SU-DHL-6 (cell line): ENCODE data around the gene RAB38.

Experiments
- H2AFZ ChIP-seq: fragments of 200-600 bp; sonication (generic); 2 replicates; pipeline ENCODE4 v1.6.1; 2014; ENCODE audit warnings: low read depth, mild to moderate bottlenecking, moderate library complexity, mixed read lengths, antibody characterized with exemption, low read length; ENCODE audit not compliant: severe bottlenecking
- H3F3A ChIP-seq: fragments of 200-600 bp; shearing (Covaris generic); 2 replicates; pipeline ENCODE4 v1.6.0; 2016; ENCODE audit warnings: antibody characterized with exemption, mild to moderate bottlenecking; ENCODE audit not compliant: insufficient read depth
- H3K27ac ChIP-seq: fragments of 200-600 bp; sonication (generic); 2 replicates; pipeline ENCODE4 v1.5.1; 2016; ENCODE audit warnings: low read depth, mild to moderate bottlenecking, low read length, moderate library complexity, mixed read lengths
- H3K27me3 ChIP-seq: fragments of 200-600 bp; sonication (generic), shearing (Covaris generic); 2 replicates; pipeline ENCODE4 v1.6.0; 2014; ENCODE audit warnings: mild to moderate bottlenecking, low read length
- H3K36me3 ChIP-seq: fragments of 200-600 bp; sonication (generic); 2 replicates; pipeline ENCODE4 v1.6.1; 2014; ENCODE audit warnings: mild to moderate bottlenecking, low read length, mixed read lengths
- H3K4me2 ChIP-seq: fragments of 300-600, 200-600 bp; shearing (Covaris generic), sonication (generic); 2 replicates; pipeline ENCODE4 v1.6.0; 2014; ENCODE audit warnings: low read length, low read depth, mild to moderate bottlenecking; ENCODE audit not compliant: poor library complexity, severe bottlenecking
- H3K4me3 ChIP-seq: fragments of 200-600 bp; sonication (generic); 2 replicates; pipeline ENCODE4 v1.5.1; 2014; ENCODE audit warnings: antibody characterized with exemption, low read length, mild to moderate bottlenecking, mixed read lengths; ENCODE audit not compliant: insufficient read depth, poor library complexity, severe bottlenecking
- H3K79me2 ChIP-seq: fragments of 200-600 bp; sonication (generic); 2 replicates; pipeline ENCODE4 v1.6.1; 2014; ENCODE audit warnings: mild to moderate bottlenecking, low read length, moderate library complexity; ENCODE audit not compliant: insufficient read depth
- H3K9ac ChIP-seq: fragments of 200-600 bp; sonication (generic); 2 replicates; pipeline ENCODE4 v1.7.0; 2014; ENCODE audit warnings: mild to moderate bottlenecking, low read length
- H3K9me2 ChIP-seq: fragments of 200-600 bp; sonication (generic); replicated peaks from 2 replicates; pipeline ENCODE4 v1.6.1; 2014; ENCODE audit warnings: low read length; ENCODE audit not compliant: insufficient read depth
- H3K9me3 ChIP-seq: fragments of 200-600 bp; sonication (generic); 2 replicates; pipeline ENCODE4 v1.6.1; 2014; ENCODE audit warnings: low read length, mixed read lengths; ENCODE audit not compliant: insufficient read depth
- H4K20me1 ChIP-seq: fragments of 200-600 bp; sonication (generic); 2 replicates; pipeline ENCODE4 v1.6.1; 2014; ENCODE audit warnings: low read depth, mild to moderate bottlenecking, antibody characterized with exemption, low read length, moderate library complexity, mixed read lengths
- EZH2phosphoT487 ChIP-seq: fragments of 200-600 bp; sonication (generic), shearing (Covaris generic); conservative IDR thresholded peaks from 2 replicates; pipeline ENCODE4 v1.6.1; 2018; ENCODE audit warnings: mild to moderate bottlenecking, antibody characterized with exemption, low read length, moderate library complexity, mixed read lengths
- TF ChIP-seq, protein P1 (sequence below): fragments of 200-600 bp; sonication (generic); IDR thresholded peaks from one replicate; pipeline ENCODE4 v1.5.1; 2017; ENCODE audit warnings: antibody characterized with exemption, mild to moderate bottlenecking, low read length, moderate library complexity; ENCODE audit not compliant: insufficient read depth, poor library complexity, severe bottlenecking

The RAB38 gene

GRCh38 chr11:88208745-88209144 lies 33.5 kb upstream of the RAB38 start:
- Histone ChIP-seq H4K20me1 (no peaks in the 10 kb centered on the region), H3K79me2 (no peaks in the 10 kb centered on the region), H3K27ac (no peak overlapping the region), H3K36me3 (no peaks in the 10 kb centered on the region), H3K9me3 (no peaks in the 10 kb centered on the region), H2AFZ (no peak overlapping the region), H3K9ac (no peak overlapping the region), H3K27me3 (no peaks in the 10 kb centered on the region), H3K9me2 (no peaks in the 10 kb centered on the region), H3F3A (no peaks in the 10 kb centered on the region), H3K4me3 (no peak overlapping the region), H3K4me2 (no peak overlapping the region)
- TF ChIP-seq, protein P1, sequence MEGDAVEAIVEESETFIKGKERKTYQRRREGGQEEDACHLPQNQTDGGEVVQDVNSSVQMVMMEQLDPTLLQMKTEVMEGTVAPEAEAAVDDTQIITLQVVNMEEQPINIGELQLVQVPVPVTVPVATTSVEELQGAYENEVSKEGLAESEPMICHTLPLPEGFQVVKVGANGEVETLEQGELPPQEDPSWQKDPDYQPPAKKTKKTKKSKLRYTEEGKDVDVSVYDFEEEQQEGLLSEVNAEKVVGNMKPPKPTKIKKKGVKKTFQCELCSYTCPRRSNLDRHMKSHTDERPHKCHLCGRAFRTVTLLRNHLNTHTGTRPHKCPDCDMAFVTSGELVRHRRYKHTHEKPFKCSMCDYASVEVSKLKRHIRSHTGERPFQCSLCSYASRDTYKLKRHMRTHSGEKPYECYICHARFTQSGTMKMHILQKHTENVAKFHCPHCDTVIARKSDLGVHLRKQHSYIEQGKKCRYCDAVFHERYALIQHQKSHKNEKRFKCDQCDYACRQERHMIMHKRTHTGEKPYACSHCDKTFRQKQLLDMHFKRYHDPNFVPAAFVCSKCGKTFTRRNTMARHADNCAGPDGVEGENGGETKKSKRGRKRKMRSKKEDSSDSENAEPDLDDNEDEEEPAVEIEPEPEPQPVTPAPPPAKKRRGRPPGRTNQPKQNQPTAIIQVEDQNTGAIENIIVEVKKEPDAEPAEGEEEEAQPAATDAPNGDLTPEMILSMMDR = no peak
- no peak for TF ChIP-seq EZH2phosphoT487

DNA sequence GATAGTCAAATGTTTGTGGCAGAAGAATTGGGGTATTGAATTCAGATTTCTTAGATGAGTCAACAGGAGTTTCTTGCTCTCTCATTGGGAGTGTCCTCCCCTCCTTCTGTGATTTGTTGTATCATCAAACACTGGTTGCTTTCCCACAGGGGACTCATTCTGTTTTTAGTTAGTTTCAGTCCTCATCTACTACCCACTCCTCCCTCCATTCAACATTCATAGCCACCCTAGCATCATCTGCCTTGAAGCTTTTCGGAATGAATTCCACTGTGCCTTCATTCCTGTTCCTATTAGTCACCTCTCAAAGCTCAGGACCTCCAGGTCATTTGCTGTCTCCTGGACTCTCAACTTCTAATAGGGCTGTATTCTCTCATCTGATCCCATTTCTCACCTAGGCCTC lies 31.5 kb upstream of the RAB38 start:
- H4K20me1 ChIP-seq = no peaks in the 10 kb centered on the region
- no peak overlapping the region for H3K9ac ChIP-seq
- no peaks in the 10 kb centered on the region for H3K79me2 ChIP-seq
- no peaks in the 10 kb centered on the region for H3F3A ChIP-seq
- no peaks in the 10 kb centered on the region for H3K9me3 ChIP-seq
- H3K9me2 ChIP-seq = no peaks in the 10 kb centered on the region
- H2AFZ ChIP-seq = no peak overlapping the region
- H3K4me3 ChIP-seq = no peak overlapping the region
- H3K27ac ChIP-seq = no peak overlapping the region
- no peak for TF ChIP-seq EZH2phosphoT487
- TF ChIP-seq, protein P1 = no peak
- H3K27me3 ChIP-seq = no peaks in the 10 kb centered on the region
- H3K4me2 ChIP-seq = no peak overlapping the region
- H3K36me3 ChIP-seq = no peaks in the 10 kb centered on the region

DNA sequence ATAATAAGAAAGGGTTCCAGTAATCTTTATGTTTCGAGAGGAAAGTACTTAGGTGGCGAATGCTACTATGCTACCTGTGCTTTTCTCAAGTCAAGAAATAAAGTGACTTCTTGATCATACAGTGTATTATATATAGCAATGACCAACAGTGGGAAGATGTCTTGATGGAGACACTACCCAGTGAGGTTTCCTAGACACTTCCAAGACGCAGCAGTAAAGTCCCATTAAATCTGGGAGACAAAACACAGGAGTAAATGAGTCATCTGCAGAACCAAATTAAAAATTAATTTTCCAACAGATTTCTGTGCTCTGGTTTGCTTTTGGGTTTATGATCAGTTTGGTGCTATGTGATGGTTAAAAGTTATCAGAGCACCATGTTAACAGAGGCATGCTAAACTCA lies 29.1 kb upstream of the RAB38 start:
- no peaks in the 10 kb centered on the region for H3K27me3 ChIP-seq
- H3K36me3 ChIP-seq = no peaks in the 10 kb centered on the region
- H4K20me1 ChIP-seq = no peaks in the 10 kb centered on the region
- H3K9ac ChIP-seq = no peak overlapping the region
- H3K79me2 ChIP-seq = no peaks in the 10 kb centered on the region
- H3K9me3 ChIP-seq = no peaks in the 10 kb centered on the region
- H3K9me2 ChIP-seq = no peaks in the 10 kb centered on the region
- H3K4me3 ChIP-seq = no peak overlapping the region
- no peaks in the 10 kb centered on the region for H3F3A ChIP-seq
- no peak overlapping the region for H3K4me2 ChIP-seq
- no peak overlapping the region for H3K27ac ChIP-seq
- no peak for TF ChIP-seq EZH2phosphoT487
- TF ChIP-seq, protein P1 = no peak
- no peak overlapping the region for H2AFZ ChIP-seq
